IMR-90 (cell line): ENCODE measurements around the gene PLA2G4B. TPM values are rescaled to one million over a fixed set of nuclear protein-coding genes. Genes with fewer than 3 reads are reported as not detected.

Experiments
- ATAC-seq: fragments of 200-7000 bp; cut with Tn5 transposase; 2 replicates; pipeline ENCODE4 v1.9.1; 2020; ENCODE audit warnings: low read depth, mild to moderate bottlenecking, moderate library complexity
- BruUV-seq: library from RNA; stranded (reverse); fragments of 400-500 nt; replicated peaks from 2 replicates; lab custom pipeline; 2021; lab: Mats Ljungman, UMichigan
- CTCF ChIA-PET: fragments of 300-600 bp; formaldehyde crosslinking; extraction: SDS; loops from one replicate; lab custom pipeline; 2021; ENCODE audit warnings: antibody characterized with exemption; lab: Yijun Ruan, JAX
- POLR2A ChIA-PET: fragments of 300-600 bp; sonication (Branson Sonifier 250); formaldehyde crosslinking; loops from one replicate; lab custom pipeline; 2022; ENCODE audit warnings: antibody characterized with exemption; ENCODE audit not compliant: unreplicated experiment; lab: Charles Lee
- DNase-seq: peaks from one replicate; pipeline ENCODE4 v3.0.0; 2013
- H2AFZ ChIP-seq: replicated peaks from 2 replicates; pipeline ENCODE3; 2013; ENCODE audit warnings: low read length, mild to moderate bottlenecking; ENCODE audit not compliant: poor library complexity
- H2AK5ac ChIP-seq: 2 replicates; pipeline ENCODE4 v1.6.1; 2013; ENCODE audit warnings: low read depth, low read length, inconsistent platforms
- H2AK9ac ChIP-seq: replicated peaks from 2 replicates; pipeline ENCODE3; 2013; ENCODE audit warnings: mild to moderate bottlenecking, low read depth, low read length, moderate library complexity; ENCODE audit not compliant: poor library complexity
- H2BK120ac ChIP-seq: 2 replicates; pipeline ENCODE4 v1.6.1; 2013; ENCODE audit warnings: low read depth, low read length, inconsistent platforms
- H2BK15ac ChIP-seq: 3 replicates; pipeline ENCODE4 v1.6.1; 2013; ENCODE audit warnings: low read depth, low read length, inconsistent platforms
- H2BK20ac ChIP-seq: 2 replicates; pipeline ENCODE4 v1.6.1; 2013; ENCODE audit warnings: low read depth, mild to moderate bottlenecking, inconsistent platforms, low read length, moderate library complexity
- H2BK5ac ChIP-seq: 2 replicates; pipeline ENCODE4 v1.6.1; 2013; ENCODE audit warnings: mild to moderate bottlenecking, low read depth, low read length, inconsistent platforms; ENCODE audit not compliant: poor library complexity, severe bottlenecking
- H3K14ac ChIP-seq: replicated peaks from 2 replicates; pipeline ENCODE4 v1.6.1; 2013; ENCODE audit warnings: low read depth, low read length, inconsistent platforms
- H3K18ac ChIP-seq: 2 replicates; pipeline ENCODE4 v1.6.1; 2013; ENCODE audit warnings: low read depth, low read length, control low read depth
- H3K23ac ChIP-seq: 2 replicates; pipeline ENCODE4 v1.6.1; 2013; ENCODE audit warnings: low read depth, low read length, inconsistent platforms
- H3K27ac ChIP-seq: 2 replicates; pipeline ENCODE4 v1.5.1; 2013; ENCODE audit warnings: mild to moderate bottlenecking, control low read depth, low read length; ENCODE audit not compliant: insufficient read depth
- H3K27me3 ChIP-seq: 2 replicates; pipeline ENCODE4 v1.6.1; 2013; ENCODE audit warnings: low read length; ENCODE audit not compliant: control insufficient read depth, insufficient read depth
- H3K36me3 ChIP-seq: 2 replicates; pipeline ENCODE4 v1.6.1; 2013; ENCODE audit warnings: low read length, mixed read lengths; ENCODE audit not compliant: control insufficient read depth, insufficient read depth
- H3K4ac ChIP-seq: 2 replicates; pipeline ENCODE4 v1.6.1; 2013; ENCODE audit warnings: low read depth, low read length, inconsistent platforms
- H3K4me1 ChIP-seq: 2 replicates; pipeline ENCODE4 v1.6.1; 2013; ENCODE audit warnings: low read length, mixed read lengths; ENCODE audit not compliant: control insufficient read depth, insufficient read depth
- H3K4me2 ChIP-seq: 2 replicates; pipeline ENCODE4 v1.6.1; 2013; ENCODE audit warnings: low read depth, mild to moderate bottlenecking, control low read depth, low read length, moderate library complexity
- H3K4me3 ChIP-seq: 2 replicates; pipeline ENCODE4 v1.5.1; 2013; ENCODE audit warnings: low read depth, mild to moderate bottlenecking, control low read depth, low read length, moderate library complexity; ENCODE audit not compliant: insufficient read depth
- H3K56ac ChIP-seq: 2 replicates; pipeline ENCODE4 v1.6.1; 2013; ENCODE audit warnings: low read length, inconsistent platforms; ENCODE audit not compliant: insufficient read depth; ENCODE audit errors: extremely low read depth
- H3K79me1 ChIP-seq, 2 experiments: 2 replicates each; pipeline ENCODE4 v1.6.1; 2013; ENCODE audit warnings: low read length in 2 of 2, inconsistent platforms in 1 of 2, low read depth in 1 of 2
- H3K9ac ChIP-seq: 2 replicates; pipeline ENCODE4 v1.6.1; 2013; ENCODE audit warnings: low read depth, low read length, control low read depth
- H3K9me1 ChIP-seq: 2 replicates; pipeline ENCODE4 v1.6.1; 2013; ENCODE audit warnings: low read length, inconsistent platforms; ENCODE audit not compliant: insufficient read depth
- H3K9me3 ChIP-seq: 2 replicates; pipeline ENCODE4 v1.6.1; 2013; ENCODE audit warnings: low read length; ENCODE audit not compliant: control insufficient read depth, insufficient read depth
- H4K20me1 ChIP-seq: 2 replicates; pipeline ENCODE4 v1.6.1; 2013; ENCODE audit warnings: low read length, inconsistent platforms; ENCODE audit not compliant: insufficient read depth
- H4K5ac ChIP-seq: 2 replicates; pipeline ENCODE4 v1.6.1; 2013; ENCODE audit warnings: mild to moderate bottlenecking, low read depth, low read length, control low read depth
- H4K8ac ChIP-seq, 2 experiments: 2 replicates each; pipeline ENCODE4 v1.6.1; 2013; ENCODE audit warnings: low read depth in 2 of 2, low read length in 2 of 2, control low read depth in 1 of 2, inconsistent platforms in 1 of 2
- H4K91ac ChIP-seq: 2 replicates; pipeline ENCODE4 v1.6.1; 2013; ENCODE audit warnings: low read depth, low read length, inconsistent platforms; ENCODE audit not compliant: insufficient read depth
- BHLHE40 ChIP-seq: fragments of 150-350 bp; IDR thresholded peaks from 2 replicates; pipeline ENCODE4 v1.6.1; 2016; ENCODE audit warnings: mild to moderate bottlenecking, low read depth, low read length
- RAD21 ChIP-seq: IDR thresholded peaks from 2 replicates; pipeline ENCODE4 v1.6.1; 2012; ENCODE audit warnings: low read length, improper control_type of control experiment
- RFX5 ChIP-seq: IDR thresholded peaks from 2 replicates; pipeline ENCODE4 v1.8.0; 2012; ENCODE audit warnings: low read depth, mild to moderate bottlenecking, low read length, moderate library complexity
- USF2 ChIP-seq: fragments of 150-350 bp; IDR thresholded peaks from 2 replicates; pipeline ENCODE4 v1.6.1; 2017; ENCODE audit warnings: mild to moderate bottlenecking, antibody characterized with exemption, low read length, low read depth
- WGBS, 2 experiments: methylation state at CpG; one replicate each; pipeline versions ENCODE4 v1.1.5 to v1.1.7; 2013; ENCODE audit warnings: missing lambda C conversion rate in 2 of 2; ENCODE audit not compliant: insufficient read length in 1 of 2; ENCODE audit errors: extremely low coverage in 2 of 2; 5-methylcytosine and 5-hydroxymethylcytosine counted together
- dilution Hi-C: fragments of 300-500 bp; cut with HindIII; formaldehyde crosslinking; loops from one replicate; pipeline ENCODE4 v1.14.3; 2018; ENCODE audit warnings: low sequenced_read_pairs; ENCODE audit not compliant: unreplicated experiment
- in situ Hi-C: fragments of 300-500 bp; cut with MboI; formaldehyde crosslinking; loops from 3 replicates; pipeline ENCODE4 v1.14.3; 2019; ENCODE audit warnings: low sequenced_read_pairs, inconsistent platforms, mixed read lengths
- intact Hi-C: fragments of 100-400 bp; cut with micrococcal nuclease; formaldehyde crosslinking; loops from 2 replicates; pipeline ENCODE4 v1.10.0; 2022
- polyA plus RNA-seq, 3 experiments: library from polyadenylated mRNA; depleted of rRNA; stranded (reverse); fragments of >200 nt; gene quantifications; 2 replicates each; pipeline ENCODE4 v1.2.3, GENCODE V29; 2012; ENCODE audit warnings: low replicate concordance in 1 of 3
- total RNA-seq: library from RNA; depleted of rRNA; stranded (reverse); fragments of >200 nt; gene quantifications from 2 replicates; pipeline ENCODE4 v1.2.3, GENCODE V29; 2012

PLA2G4B gene
- total and polyA plus RNA-seq, 2 of the 4 experiments (the other 2 are of a cell fraction) = 0.18 to 3.1 TPM

DNA sequence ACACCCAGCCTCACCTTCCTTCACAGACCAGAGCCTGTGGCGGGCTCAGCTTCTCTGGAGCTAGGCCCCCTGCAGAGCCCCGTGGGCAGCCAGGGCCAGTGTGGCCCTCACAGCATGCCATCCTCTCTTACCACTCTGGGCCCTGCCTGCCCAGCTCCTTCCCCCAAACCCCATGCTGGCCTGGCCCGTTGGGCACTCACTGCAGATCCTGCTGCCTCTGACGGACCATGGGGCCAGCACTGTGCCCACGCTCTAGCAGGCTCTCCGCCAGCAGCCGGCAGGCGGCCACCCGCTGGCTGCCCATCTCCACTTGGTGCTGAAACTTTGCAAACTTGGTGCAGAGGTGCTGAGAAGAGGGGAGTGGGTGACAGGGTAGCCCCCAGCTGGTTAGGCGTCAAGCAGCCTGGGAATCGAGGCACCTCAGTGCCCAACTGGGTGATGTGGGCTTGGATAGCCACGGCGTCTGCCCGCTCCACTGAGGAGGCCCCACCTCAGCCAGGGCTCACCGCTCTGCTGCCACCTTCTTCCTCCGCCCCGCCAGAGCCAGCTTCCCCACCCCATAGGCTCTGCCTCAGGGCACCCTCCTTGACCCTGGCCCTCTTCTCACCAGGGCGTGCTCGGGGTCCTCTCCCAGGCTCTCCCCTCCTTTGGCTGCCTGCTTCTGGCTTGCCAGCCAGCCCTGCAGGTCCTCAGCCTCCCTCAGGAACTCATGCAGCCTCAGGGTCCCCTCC is 32.7 kb downstream of the PLA2G4B start:
- Histone ChIP-seq H3K4me2 (no peak overlapping the region), H4K91ac (no peak overlapping the region), H3K9ac (no peak overlapping the region), H2BK20ac (no peak overlapping the region), H2BK120ac (no peak overlapping the region), H4K20me1 (peaks cover 3% of the 10 kb centered on the region; the same call in 1 of the 2 replicates), H2AK5ac (0 out of 2 replicates have a peak overlapping the region, but pooled peaks have one; percentile 29), H3K14ac (no peak overlapping the region), H3K18ac (no peak overlapping the region), H2AFZ (peak overlapping the region; percentile 38), H4K8ac (no peak overlapping the region), H3K56ac (no peak overlapping the region), H3K79me1 (no peaks in the 10 kb centered on the region), H3K27ac (no peak overlapping the region), H3K4me1 (peaks cover 2% of the 10 kb centered on the region; the same call in 1 of the 2 replicates), H3K23ac (no peak overlapping the region), H3K27me3 (peaks cover 18% of the 10 kb centered on the region; the same call in 1 of the 2 replicates), H3K36me3 (no peaks in the 10 kb centered on the region), H2AK9ac (peak overlapping the region; percentile 26), H2BK15ac (no peak overlapping the region; the same call in 2 of the 3 replicates), H2BK5ac (no peak overlapping the region), H3K9me1 (0 out of 2 replicates have a peak, but pooled peaks cover 2% of the 10 kb centered on the region), H4K5ac (no peak overlapping the region), H3K4ac (no peak overlapping the region), H3K9me3 (no peaks in the 10 kb centered on the region), H3K4me3 (no peak overlapping the region)
- intact Hi-C loops = no loop called here
- TF ChIP-seq RFX5 = no peak
- TF ChIP-seq BHLHE40 = no peak
- TF ChIP-seq USF2 = no peak
- TF ChIP-seq RAD21 = no peak
- ChIA-PET POLR2A (no interaction called here), CTCF (no interaction called here)
- no TSS peak for BruUV-seq
- ATAC-seq = peak; percentile 12
- WGBS, 2 experiments = 84% methylated on average over 6 of the region's 19 CpGs; no CpG with 5 or more reads in 1 of the 2 experiments
- dilution Hi-C loops = no loop called here
- no peak for DNase-seq
- in situ Hi-C loops = no loop called here
